ENCODE data around the gene MPRIP. TPM values are rescaled to one million over a fixed set of nuclear protein-coding genes. Genes with fewer than 3 reads are reported as not detected.
A peak's percentile ranks its signal among the peaks of the same experiment; 100 is the strongest.

Gene MPRIP
- total and polyA plus RNA-seq, 2 of the 13 experiments (the other 11 are each of a cell fraction or from before 2014, with no cell fraction given) = 50.2 to 52.4 TPM

DNA sequence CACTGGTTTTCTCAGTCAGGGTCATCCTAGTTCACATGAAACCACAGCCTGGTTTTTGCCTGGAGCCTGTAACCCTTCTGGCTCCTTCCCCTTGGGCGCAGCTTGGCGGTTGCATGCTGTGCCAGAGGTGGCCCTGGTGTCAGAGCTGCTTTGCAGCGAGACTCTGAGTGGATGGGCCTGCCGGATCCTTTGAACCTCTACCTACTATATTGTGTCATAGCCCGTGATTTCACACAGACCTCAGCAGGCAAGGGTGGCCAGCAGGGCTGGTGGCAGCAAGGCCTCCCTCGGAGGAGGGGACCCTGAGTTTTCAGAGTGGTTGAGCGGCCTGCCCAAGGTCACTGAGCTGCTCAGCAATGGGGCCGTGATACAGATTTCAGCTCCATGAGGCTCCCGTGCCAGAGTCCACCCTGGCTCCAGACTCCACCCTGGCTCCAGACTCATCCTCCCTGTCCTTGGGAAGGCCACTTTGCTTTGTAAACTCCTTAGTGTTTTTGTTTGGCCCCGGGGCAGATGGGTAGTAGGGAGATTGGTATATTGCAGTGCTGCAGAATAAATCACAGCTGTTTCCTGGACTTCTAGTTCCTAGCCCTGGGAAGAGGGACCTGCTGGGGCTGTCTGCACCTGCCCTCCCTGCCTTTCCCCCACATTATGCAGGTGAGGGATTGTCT lies 9.7 kb downstream of the MPRIP start:
- peak; percentile 53 for FAIRE-seq
- peak overlapping the region; percentile 50 for H3K27ac ChIP-seq (ENCODE audit: extremely low read length, insufficient read depth, low read length)
- intact Hi-C loops (cut with micrococcal nuclease; ENCODE audit: unreplicated experiment) = no loop called here
- TF ChIP-seq, protein P1, sequence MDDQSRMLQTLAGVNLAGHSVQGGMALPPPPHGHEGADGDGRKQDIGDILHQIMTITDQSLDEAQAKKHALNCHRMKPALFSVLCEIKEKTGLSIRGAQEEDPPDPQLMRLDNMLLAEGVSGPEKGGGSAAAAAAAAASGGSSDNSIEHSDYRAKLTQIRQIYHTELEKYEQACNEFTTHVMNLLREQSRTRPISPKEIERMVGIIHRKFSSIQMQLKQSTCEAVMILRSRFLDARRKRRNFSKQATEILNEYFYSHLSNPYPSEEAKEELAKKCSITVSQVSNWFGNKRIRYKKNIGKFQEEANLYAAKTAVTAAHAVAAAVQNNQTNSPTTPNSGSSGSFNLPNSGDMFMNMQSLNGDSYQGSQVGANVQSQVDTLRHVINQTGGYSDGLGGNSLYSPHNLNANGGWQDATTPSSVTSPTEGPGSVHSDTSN (CRISPR knock-in tag; IDR thresholded peaks at IDR 0.05; ENCODE audit: borderline replicate concordance) = no peak
- TF ChIP-seq, protein P2, sequence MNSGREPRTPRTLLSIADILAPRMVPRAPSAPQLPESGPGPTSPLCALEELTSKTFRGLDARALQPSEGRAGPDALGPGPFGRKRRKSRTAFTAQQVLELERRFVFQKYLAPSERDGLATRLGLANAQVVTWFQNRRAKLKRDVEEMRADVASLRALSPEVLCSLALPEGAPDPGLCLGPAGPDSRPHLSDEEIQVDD (CRISPR knock-in tag; IDR thresholded peaks at IDR 0.05; ENCODE audit: borderline replicate concordance) = no peak
- TF ChIP-seq ZNF713 (CRISPR knock-in tag; IDR thresholded peaks at IDR 0.05) (no peak), ZNF232 (CRISPR knock-in tag; IDR thresholded peaks at IDR 0.05; ENCODE audit: borderline replicate concordance) (no peak), SP1 (IDR thresholded peaks at IDR 0.05) (no peak), SP1 (CRISPR knock-in tag; IDR thresholded peaks at IDR 0.05) (no peak), NRL (CRISPR knock-in tag; IDR thresholded peaks at IDR 0.05; ENCODE audit: borderline replicate concordance) (0 out of 2 replicates have a peak, but pooled peaks have one; percentile 37), SIX1 (CRISPR knock-in tag; IDR thresholded peaks at IDR 0.05; ENCODE audit: borderline replicate concordance) (no peak), TCF12 (IDR thresholded peaks at IDR 0.05) (no peak), TCF12 (CRISPR knock-in tag; IDR thresholded peaks at IDR 0.05) (no peak), ZSCAN22 (CRISPR knock-in tag; IDR thresholded peaks at IDR 0.05) (no peak), ERF (CRISPR knock-in tag; IDR thresholded peaks at IDR 0.05) (no peak), ATF7-NPFF (CRISPR knock-in tag; IDR thresholded peaks at IDR 0.05; ENCODE audit: low read depth) (no peak), ARNT (IDR thresholded peaks at IDR 0.05) (no peak), MZF1 (CRISPR knock-in tag; IDR thresholded peaks at IDR 0.05; ENCODE audit: borderline replicate concordance) (no peak), MLLT10 (CRISPR knock-in tag; IDR thresholded peaks at IDR 0.05) (no peak)
- TF ChIP-seq, protein P3, sequence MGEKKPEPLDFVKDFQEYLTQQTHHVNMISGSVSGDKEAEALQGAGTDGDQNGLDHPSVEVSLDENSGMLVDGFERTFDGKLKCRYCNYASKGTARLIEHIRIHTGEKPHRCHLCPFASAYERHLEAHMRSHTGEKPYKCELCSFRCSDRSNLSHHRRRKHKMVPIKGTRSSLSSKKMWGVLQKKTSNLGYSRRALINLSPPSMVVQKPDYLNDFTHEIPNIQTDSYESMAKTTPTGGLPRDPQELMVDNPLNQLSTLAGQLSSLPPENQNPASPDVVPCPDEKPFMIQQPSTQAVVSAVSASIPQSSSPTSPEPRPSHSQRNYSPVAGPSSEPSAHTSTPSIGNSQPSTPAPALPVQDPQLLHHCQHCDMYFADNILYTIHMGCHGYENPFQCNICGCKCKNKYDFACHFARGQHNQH (CRISPR knock-in tag; IDR thresholded peaks at IDR 0.05) = peak; percentile 28; the same call in 1 of the 2 replicates
- TF ChIP-seq, protein P4, sequence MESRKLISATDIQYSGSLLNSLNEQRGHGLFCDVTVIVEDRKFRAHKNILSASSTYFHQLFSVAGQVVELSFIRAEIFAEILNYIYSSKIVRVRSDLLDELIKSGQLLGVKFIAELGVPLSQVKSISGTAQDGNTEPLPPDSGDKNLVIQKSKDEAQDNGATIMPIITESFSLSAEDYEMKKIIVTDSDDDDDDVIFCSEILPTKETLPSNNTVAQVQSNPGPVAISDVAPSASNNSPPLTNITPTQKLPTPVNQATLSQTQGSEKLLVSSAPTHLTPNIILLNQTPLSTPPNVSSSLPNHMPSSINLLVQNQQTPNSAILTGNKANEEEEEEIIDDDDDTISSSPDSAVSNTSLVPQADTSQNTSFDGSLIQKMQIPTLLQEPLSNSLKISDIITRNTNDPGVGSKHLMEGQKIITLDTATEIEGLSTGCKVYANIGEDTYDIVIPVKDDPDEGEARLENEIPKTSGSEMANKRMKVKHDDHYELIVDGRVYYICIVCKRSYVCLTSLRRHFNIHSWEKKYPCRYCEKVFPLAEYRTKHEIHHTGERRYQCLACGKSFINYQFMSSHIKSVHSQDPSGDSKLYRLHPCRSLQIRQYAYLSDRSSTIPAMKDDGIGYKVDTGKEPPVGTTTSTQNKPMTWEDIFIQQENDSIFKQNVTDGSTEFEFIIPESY (CRISPR knock-in tag; IDR thresholded peaks at IDR 0.05) = peak; percentile 93
- TF ChIP-seq, protein P5, sequence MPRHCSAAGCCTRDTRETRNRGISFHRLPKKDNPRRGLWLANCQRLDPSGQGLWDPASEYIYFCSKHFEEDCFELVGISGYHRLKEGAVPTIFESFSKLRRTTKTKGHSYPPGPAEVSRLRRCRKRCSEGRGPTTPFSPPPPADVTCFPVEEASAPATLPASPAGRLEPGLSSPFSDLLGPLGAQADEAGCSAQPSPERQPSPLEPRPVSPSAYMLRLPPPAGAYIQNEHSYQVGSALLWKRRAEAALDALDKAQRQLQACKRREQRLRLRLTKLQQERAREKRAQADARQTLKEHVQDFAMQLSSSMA (CRISPR knock-in tag; IDR thresholded peaks at IDR 0.05) = no peak
- TF ChIP-seq, protein P6, sequence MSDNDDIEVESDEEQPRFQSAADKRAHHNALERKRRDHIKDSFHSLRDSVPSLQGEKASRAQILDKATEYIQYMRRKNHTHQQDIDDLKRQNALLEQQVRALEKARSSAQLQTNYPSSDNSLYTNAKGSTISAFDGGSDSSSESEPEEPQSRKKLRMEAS (IDR thresholded peaks at IDR 0.05) = peak; percentile 24; the same call in 1 of the 2 replicates

More for the DNA sequence above, 9.7 kb downstream of the MPRIP start:
- H3K4me1 ChIP-seq (ENCODE audit: insufficient read depth, low read length) = peaks cover 31% of the 10 kb centered on the region
- ATAC-seq = peak; percentile 86
- WGBS (ENCODE audit: low lambda C conversion rate) = 15% methylated on average over 8 of the region's 10 CpGs
- no peaks in the 10 kb centered on the region; a peak in 1 of 5 replicates for H3K36me3 ChIP-seq (replicated peaks in 1 of 2; ENCODE audit: control insufficient read depth in 1 of 2, insufficient read depth in 2 of 2, low read length in 2 of 2)
- no peak overlapping the region for H3K9ac ChIP-seq (ENCODE audit: insufficient read depth, low read depth, low read length)
- no TSS peak for BruUV-seq (replicated peaks)
- no peak overlapping the region for H2AFZ ChIP-seq (ENCODE audit: low read length)
- ChIA-PET POLR2A (interaction anchor here (0.7 to 2.2 kb wide), 5 partner anchors 11 to 229 kb away, joined by 3 to 13 read pairs (median 4); partner anchors contain the start of genes COPS3 and MPRIP), CTCF (ENCODE audit: low intra/inter-chr PET ratio, low total read pairs) (no interaction called here)
- in situ Hi-C loops (cut with HindIII; ENCODE audit: extremely low pct_ligation_motif_present, low pct_unique_long_range_greater_than_20kb) = no loop called here
- peak overlapping the region; percentile 50 for H3K4me2 ChIP-seq (ENCODE audit: low read depth, low read length)
- no peaks in the 10 kb centered on the region for H3K9me3 ChIP-seq (ENCODE audit: low read length)
- peak; percentile 63 for DNase-seq (ENCODE audit: low spot score)
- peaks cover 6% of the 10 kb centered on the region; the same call in 1 of the 2 replicates for H4K20me1 ChIP-seq (ENCODE audit: insufficient read depth, low read length)
- H3K27me3 ChIP-seq (ENCODE audit: control insufficient read depth in 1 of 2, insufficient read depth in 2 of 2, low read length in 2 of 2) = no peaks in the 10 kb centered on the region
- peaks cover 65% of the 10 kb centered on the region for H3K79me2 ChIP-seq (ENCODE audit: insufficient read depth, low read length)
- H3K4me3 ChIP-seq (replicated peaks in 1 of 3; ENCODE audit: insufficient read depth in 1 of 3, low read depth in 2 of 3, low read length in 3 of 3) = peak overlapping the region in 1 of 3 experiments; percentile 35; a peak in 1 of 6 replicates
